OCI-LY7 (cell line): ENCODE measurements around the gene BLM. TPM values are rescaled to one million over a fixed set of nuclear protein-coding genes. Genes with fewer than 3 reads are reported as not detected.

Source experiments
- BruUV-seq: library from RNA; stranded (reverse); fragments of 400-500 nt; replicated peaks from 2 replicates; lab custom pipeline; 2021; lab: Mats Ljungman, UMichigan
- CTCF ChIA-PET: fragments of 300-600 bp; sonication (Branson Sonifier 250); formaldehyde crosslinking; loops from one replicate; lab custom pipeline; 2022; ENCODE audit warnings: antibody characterized with exemption; ENCODE audit not compliant: unreplicated experiment; lab: Charles Lee
- POLR2A ChIA-PET: fragments of 300-600 bp; sonication (Branson Sonifier 250); formaldehyde crosslinking; loops from one replicate; lab custom pipeline; 2022; ENCODE audit warnings: antibody characterized with exemption; lab: Charles Lee
- DNase-seq: peaks from one replicate; pipeline ENCODE4 v3.0.0-alpha.2; 2015; ENCODE audit warnings: low spot score
- H2AFZ ChIP-seq: fragments of 200-600 bp; sonication (generic), shearing (Covaris generic); 2 replicates; pipeline ENCODE4 v1.6.1; 2014; ENCODE audit warnings: mild to moderate bottlenecking, antibody characterized with exemption, low read length, moderate library complexity
- H3K27ac ChIP-seq: fragments of 200-600 bp; sonication (generic); 2 replicates; pipeline ENCODE4 v1.5.1; 2014; ENCODE audit warnings: mixed run types, low read depth, mild to moderate bottlenecking, moderate library complexity, low read length, inconsistent platforms; ENCODE audit not compliant: poor library complexity, severe bottlenecking
- H3K36me3 ChIP-seq: fragments of 200-600 bp; sonication (generic); 2 replicates; pipeline ENCODE4 v1.6.1; 2014; ENCODE audit warnings: mild to moderate bottlenecking, antibody characterized with exemption, low read length, moderate library complexity, mixed read lengths; ENCODE audit not compliant: insufficient read depth
- H3K4me1 ChIP-seq: fragments of 200-600 bp; sonication (generic); 2 replicates; pipeline ENCODE4 v1.5.1; 2014; ENCODE audit warnings: mild to moderate bottlenecking, low read length; ENCODE audit not compliant: insufficient read depth, poor library complexity, severe bottlenecking
- H3K4me2 ChIP-seq: fragments of 200-600 bp; sonication (generic); 2 replicates; pipeline ENCODE4 v1.6.1; 2014; ENCODE audit warnings: mild to moderate bottlenecking, low read length
- H3K4me3 ChIP-seq: fragments of 200-600 bp; sonication (generic); 2 replicates; pipeline ENCODE4 v1.5.1; 2014; ENCODE audit warnings: mild to moderate bottlenecking, low read depth, low read length; ENCODE audit not compliant: poor library complexity, severe bottlenecking
- H3K79me2 ChIP-seq: fragments of 200-600 bp; sonication (generic); 2 replicates; pipeline ENCODE4 v1.6.1; 2016; ENCODE audit warnings: low read depth, mild to moderate bottlenecking, low read length, moderate library complexity, mixed read lengths; ENCODE audit not compliant: insufficient read depth
- H3K9me2 ChIP-seq: fragments of 200-600 bp; sonication (generic); 2 replicates; pipeline ENCODE4 v1.6.1; 2016; ENCODE audit warnings: mild to moderate bottlenecking, low read length, mixed read lengths; ENCODE audit not compliant: insufficient read depth
- H3K9me3 ChIP-seq: fragments of 200-600 bp; sonication (generic); 2 replicates; pipeline ENCODE4 v1.6.1; 2014; ENCODE audit warnings: mild to moderate bottlenecking, mixed run types, low read length, mixed read lengths
- H4K20me1 ChIP-seq: fragments of 200-600 bp; sonication (generic); 2 replicates; pipeline ENCODE4 v1.6.1; 2014; ENCODE audit warnings: mild to moderate bottlenecking, antibody characterized with exemption, low read length, moderate library complexity, mixed read lengths; ENCODE audit not compliant: insufficient read depth
- EZH2phosphoT487 ChIP-seq: fragments of 200-600 bp; sonication (generic); IDR thresholded peaks from 2 replicates; pipeline ENCODE4 v1.6.1; 2018; ENCODE audit warnings: low read depth, borderline replicate concordance, mild to moderate bottlenecking, mixed run types, antibody characterized with exemption, low read length, moderate library complexity, mixed read lengths
- intact Hi-C: fragments of 100-400 bp; cut with micrococcal nuclease; formaldehyde crosslinking; loops from one replicate; pipeline ENCODE4 v1.10.0; 2022; ENCODE audit not compliant: unreplicated experiment
- total RNA-seq, 2 experiments: library from RNA; depleted of rRNA in 1 of 2; stranded (reverse); fragments of >200 nt in 1 of 2; shearing (Covaris generic) in 1 of 2; gene quantifications; 2 replicates each; pipeline ENCODE4 v1.2.3, GENCODE V29; 2014 to 2022
- TF ChIP-seq, protein P1 (sequence below): fragments of 200-600 bp; sonication (generic); conservative IDR thresholded peaks from 2 replicates; pipeline ENCODE4 v1.5.1; 2014; ENCODE audit warnings: mild to moderate bottlenecking, antibody characterized with exemption, low read length, moderate library complexity, mixed read lengths

BLM gene
- total RNA-seq, 2 experiments from 2014 or later, result 47.1 to 51.8 TPM

DNA sequence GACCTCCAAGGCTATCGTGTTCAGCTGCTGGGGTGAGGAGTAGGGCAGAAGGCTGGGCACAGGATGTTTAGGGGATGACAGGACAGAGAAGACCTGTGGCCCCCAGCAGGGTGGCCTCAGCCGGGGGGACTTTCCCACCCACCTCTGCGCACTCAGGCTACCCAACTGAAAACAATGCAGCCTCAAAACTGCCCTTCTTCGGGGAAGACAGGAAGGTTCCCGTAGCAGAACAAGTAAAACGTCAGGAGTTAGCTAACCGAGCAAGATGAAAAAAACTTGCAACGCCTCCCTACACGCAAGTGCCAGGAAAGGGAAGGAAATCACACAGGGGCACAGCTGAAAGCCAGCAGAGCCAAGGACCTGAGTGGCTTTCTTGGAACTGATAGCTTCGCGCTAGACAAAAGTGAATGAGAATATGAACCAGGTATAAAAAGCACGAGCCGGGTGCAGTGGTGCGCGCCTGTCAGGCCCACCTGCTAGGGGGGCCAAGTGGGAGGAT lies 112.8 kb downstream of the BLM start:
- Histone ChIP-seq H3K27ac (no peak overlapping the region), H2AFZ (peak overlapping the region; percentile 27; the same call in 1 of the 2 replicates), H3K9me3 (no peaks in the 10 kb centered on the region), H3K9me2 (no peaks in the 10 kb centered on the region), H4K20me1 (no peaks in the 10 kb centered on the region), H3K36me3 (no peaks in the 10 kb centered on the region), H3K79me2 (no peaks in the 10 kb centered on the region), H3K4me1 (peaks cover 14% of the 10 kb centered on the region), H3K4me3 (no peak overlapping the region), H3K4me2 (peak overlapping the region; percentile 35; the same call in 1 of the 2 replicates)
- TF ChIP-seq, protein P1, sequence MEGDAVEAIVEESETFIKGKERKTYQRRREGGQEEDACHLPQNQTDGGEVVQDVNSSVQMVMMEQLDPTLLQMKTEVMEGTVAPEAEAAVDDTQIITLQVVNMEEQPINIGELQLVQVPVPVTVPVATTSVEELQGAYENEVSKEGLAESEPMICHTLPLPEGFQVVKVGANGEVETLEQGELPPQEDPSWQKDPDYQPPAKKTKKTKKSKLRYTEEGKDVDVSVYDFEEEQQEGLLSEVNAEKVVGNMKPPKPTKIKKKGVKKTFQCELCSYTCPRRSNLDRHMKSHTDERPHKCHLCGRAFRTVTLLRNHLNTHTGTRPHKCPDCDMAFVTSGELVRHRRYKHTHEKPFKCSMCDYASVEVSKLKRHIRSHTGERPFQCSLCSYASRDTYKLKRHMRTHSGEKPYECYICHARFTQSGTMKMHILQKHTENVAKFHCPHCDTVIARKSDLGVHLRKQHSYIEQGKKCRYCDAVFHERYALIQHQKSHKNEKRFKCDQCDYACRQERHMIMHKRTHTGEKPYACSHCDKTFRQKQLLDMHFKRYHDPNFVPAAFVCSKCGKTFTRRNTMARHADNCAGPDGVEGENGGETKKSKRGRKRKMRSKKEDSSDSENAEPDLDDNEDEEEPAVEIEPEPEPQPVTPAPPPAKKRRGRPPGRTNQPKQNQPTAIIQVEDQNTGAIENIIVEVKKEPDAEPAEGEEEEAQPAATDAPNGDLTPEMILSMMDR, result no peak
- no peak for TF ChIP-seq EZH2phosphoT487
- intact Hi-C loops, result no loop called here
- BruUV-seq, result no TSS peak
- DNase-seq, result peak; percentile 24
- ChIA-PET POLR2A (interaction anchor here (0.6 to 0.7 kb wide), 2 partner anchors 43 to 113 kb away, joined by 3 to 4 read pairs; partner anchors contain the start of gene BLM), CTCF (interaction anchor here (0.7 kb wide), 1 partner anchor 9 kb away, joined by 3 read pairs; no protein-coding TSS in a partner anchor)

DNA sequence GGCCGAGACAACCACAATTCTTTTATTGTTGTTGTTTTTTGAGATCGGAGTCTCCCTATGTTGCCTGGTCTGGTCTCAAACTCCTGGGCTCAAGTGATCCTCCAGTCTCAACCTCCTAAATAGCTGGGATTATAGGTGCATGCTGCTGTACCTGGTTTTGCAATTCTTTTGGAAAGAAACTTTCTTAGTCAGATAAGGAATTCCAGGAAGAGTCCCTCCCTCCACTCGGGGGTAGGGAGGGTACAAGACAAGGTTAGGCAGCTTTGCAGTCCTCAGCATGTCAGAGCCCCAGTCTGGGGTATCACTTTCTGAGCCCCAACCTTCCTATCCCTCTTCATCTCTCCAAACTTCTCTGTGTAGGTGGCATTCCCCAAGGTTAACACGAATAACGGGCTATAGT lies 117.5 kb downstream of the BLM start:
- no peak overlapping the region for H2AFZ ChIP-seq
- H3K4me2 ChIP-seq, result no peak overlapping the region

More for the DNA sequence above, 117.5 kb downstream of the BLM start:
- BruUV-seq, result no TSS peak
- H3K36me3 ChIP-seq, result no peaks in the 10 kb centered on the region
- intact Hi-C loops, result no loop called here
- no peak for DNase-seq
- TF ChIP-seq, protein P1, result no peak
- no peak for TF ChIP-seq EZH2phosphoT487
- ChIA-PET CTCF (no interaction called here), POLR2A (no interaction called here)
- H3K9me3 ChIP-seq, result no peaks in the 10 kb centered on the region
- no peaks in the 10 kb centered on the region for H3K79me2 ChIP-seq
- no peak overlapping the region for H3K4me3 ChIP-seq
- no peaks in the 10 kb centered on the region for H3K9me2 ChIP-seq
- H3K27ac ChIP-seq, result no peak overlapping the region
- H4K20me1 ChIP-seq, result no peaks in the 10 kb centered on the region
- peaks cover 23% of the 10 kb centered on the region for H3K4me1 ChIP-seq
